ENCODE data around the gene FKBP1A. TPM values are rescaled to one million over a fixed set of nuclear protein-coding genes. Genes with fewer than 3 reads are reported as not detected.

The FKBP1A gene
- 100 to 1,000 TPM; 259 to 282 TPM for total RNA-seq

DNA sequence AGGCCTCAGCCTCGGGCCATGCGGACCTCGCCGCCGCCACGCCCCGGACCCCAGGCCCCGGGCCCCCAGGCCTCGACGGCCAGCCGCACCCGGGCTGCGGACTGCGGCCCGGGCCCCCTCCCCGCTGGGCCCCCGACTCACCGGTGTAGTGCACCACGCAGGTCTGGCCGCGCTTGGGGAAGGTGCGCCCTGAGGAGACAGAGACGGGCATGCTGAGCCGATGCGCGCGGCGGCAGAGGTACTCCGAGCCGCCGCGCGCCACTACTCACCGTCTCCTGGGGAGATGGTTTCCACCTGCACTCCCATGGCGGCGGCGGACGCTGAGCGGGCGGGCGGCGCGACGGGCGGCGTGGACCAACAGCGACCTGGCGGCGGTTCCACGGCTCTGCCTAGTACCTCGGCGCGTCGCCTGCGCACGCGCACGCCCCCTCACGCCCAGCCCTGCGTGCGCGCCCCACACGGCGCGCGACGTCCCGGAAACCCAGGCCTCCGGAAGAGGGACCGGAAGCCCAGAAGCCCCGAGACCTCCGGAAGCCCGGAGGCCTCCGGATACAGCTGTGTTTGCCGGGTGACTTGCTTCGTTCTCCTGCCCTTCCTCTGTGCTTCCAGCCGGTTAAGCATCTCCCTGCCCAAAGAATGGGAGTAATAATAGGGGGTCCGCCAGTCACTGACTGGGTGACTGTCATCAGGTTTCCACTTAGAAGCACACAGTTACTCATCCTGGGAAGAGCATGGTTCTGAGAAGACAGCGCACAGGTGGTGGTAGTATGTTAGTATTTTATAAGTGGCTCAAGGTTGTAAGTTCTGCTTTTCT, at the start of gene FKBP1A:
Gene FKBP1A, minus strand, starts transcription at position 362 of the 814 bp plus-strand sequence. Its CDS starts 56 bp downstream, at position 306.
- CTCF ChIA-PET = interaction anchor here (1.5 to 2.1 kb wide), 2 partner anchors 78 to 80 kb away, joined by 8 to 12 read pairs; no protein-coding TSS in a partner anchor
- Mint-ChIP-seq H3K4me1 (ENCODE audit: low read depth) (peaks cover 47% of the 10 kb centered on the region), H3K36me3 (ENCODE audit: low read depth) (peaks cover 31% of the 10 kb centered on the region), H3K27ac (peak within 1 kb of the TSS; percentile 91), H3K4me3 (peak within 1 kb of the TSS; percentile 82), H3K9me3 (no peaks in the 10 kb centered on the region), H3K27me3 (no peaks in the 10 kb centered on the region)
- DNase-seq = peak; percentile 92
- TF ChIP-seq, protein P1, sequence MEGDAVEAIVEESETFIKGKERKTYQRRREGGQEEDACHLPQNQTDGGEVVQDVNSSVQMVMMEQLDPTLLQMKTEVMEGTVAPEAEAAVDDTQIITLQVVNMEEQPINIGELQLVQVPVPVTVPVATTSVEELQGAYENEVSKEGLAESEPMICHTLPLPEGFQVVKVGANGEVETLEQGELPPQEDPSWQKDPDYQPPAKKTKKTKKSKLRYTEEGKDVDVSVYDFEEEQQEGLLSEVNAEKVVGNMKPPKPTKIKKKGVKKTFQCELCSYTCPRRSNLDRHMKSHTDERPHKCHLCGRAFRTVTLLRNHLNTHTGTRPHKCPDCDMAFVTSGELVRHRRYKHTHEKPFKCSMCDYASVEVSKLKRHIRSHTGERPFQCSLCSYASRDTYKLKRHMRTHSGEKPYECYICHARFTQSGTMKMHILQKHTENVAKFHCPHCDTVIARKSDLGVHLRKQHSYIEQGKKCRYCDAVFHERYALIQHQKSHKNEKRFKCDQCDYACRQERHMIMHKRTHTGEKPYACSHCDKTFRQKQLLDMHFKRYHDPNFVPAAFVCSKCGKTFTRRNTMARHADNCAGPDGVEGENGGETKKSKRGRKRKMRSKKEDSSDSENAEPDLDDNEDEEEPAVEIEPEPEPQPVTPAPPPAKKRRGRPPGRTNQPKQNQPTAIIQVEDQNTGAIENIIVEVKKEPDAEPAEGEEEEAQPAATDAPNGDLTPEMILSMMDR (IDR thresholded peaks at IDR 0.05) = no peak
- intact Hi-C loops (cut with micrococcal nuclease) = loop anchor here (2.0 to 5.0 kb wide), 3 partner anchors 36 to 66 kb away; partner anchors contain the start of gene SDCBP2
- peak; percentile 88 for ATAC-seq
- POLR2A ChIA-PET = interaction anchor here (0.7 to 4.4 kb wide), 5 partner anchors 10 to 60 kb away, joined by 3 to 18 read pairs (median 4); no protein-coding TSS in a partner anchor

DNA sequence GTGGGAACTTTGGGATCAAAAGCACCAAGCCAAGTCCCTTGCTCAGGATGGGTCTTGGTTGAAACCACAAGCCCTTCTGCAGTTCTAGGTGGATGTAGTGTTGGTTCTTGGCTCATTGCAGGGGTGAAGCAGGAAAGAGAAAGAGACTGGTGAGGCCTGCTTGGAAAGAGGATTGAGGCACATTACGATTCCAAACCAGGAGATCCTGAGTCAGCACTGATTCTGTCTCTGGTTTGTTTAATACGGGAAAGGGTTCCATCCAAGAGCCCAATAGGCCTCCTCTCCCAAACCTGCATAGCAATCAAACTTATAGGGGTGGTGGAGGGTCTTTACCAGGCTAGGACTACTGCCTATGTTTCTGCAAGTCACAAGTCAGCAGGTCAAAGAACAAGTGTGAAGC, 49.5 kb upstream of the FKBP1A start:
- ATAC-seq (no peak), DNase-seq (no peak)
- Mint-ChIP-seq H3K4me1 (ENCODE audit: low read depth) (peaks cover 12% of the 10 kb centered on the region), H3K4me3 (no peak overlapping the region), H3K27ac (no peak overlapping the region), H3K36me3 (ENCODE audit: low read depth) (peaks cover 39% of the 10 kb centered on the region), H3K27me3 (no peaks in the 10 kb centered on the region), H3K9me3 (no peaks in the 10 kb centered on the region)
- intact Hi-C loops (cut with micrococcal nuclease) = no loop called here
- ChIA-PET POLR2A (no interaction called here), CTCF (no interaction called here)
- TF ChIP-seq, protein P1 (IDR thresholded peaks at IDR 0.05) = no peak

DNA sequence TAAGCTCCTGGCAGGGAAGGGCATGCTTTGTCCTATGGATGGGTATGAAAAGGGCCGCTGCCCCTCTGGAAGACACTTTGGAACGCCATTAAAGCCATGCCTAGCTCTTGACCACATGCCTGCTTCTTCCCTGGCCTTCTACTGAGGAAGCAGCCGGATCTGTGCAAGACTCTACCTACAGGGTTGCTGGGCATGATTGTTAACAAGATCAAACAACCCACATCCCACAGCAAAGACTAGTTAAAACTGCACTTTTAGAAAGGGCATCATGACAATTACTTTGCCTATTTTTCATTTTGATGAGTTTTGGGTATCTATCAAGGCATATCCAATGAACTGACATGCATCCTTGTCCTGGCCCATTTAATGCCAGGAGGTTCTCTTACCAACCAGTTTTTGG, 48.3 kb upstream of the FKBP1A start:
- H3K4me1 Mint-ChIP-seq (ENCODE audit: low read depth) = peaks cover 15% of the 10 kb centered on the region
- H3K4me3 Mint-ChIP-seq = no peak overlapping the region
- H3K27me3 Mint-ChIP-seq = no peaks in the 10 kb centered on the region
- ChIA-PET CTCF (interaction anchor here (0.7 to 1.3 kb wide), 5 partner anchors 25 to 336 kb away, joined by 3 to 6 read pairs (median 4); partner anchors contain the start of gene NSFL1C), POLR2A (interaction anchor here (0.8 kb wide), 1 partner anchor 15 kb away, joined by 3 read pairs; no protein-coding TSS in a partner anchor)
- H3K9me3 Mint-ChIP-seq = no peaks in the 10 kb centered on the region
- no peak for ATAC-seq
- TF ChIP-seq, protein P1 (IDR thresholded peaks at IDR 0.05) = no peak
- intact Hi-C loops (cut with micrococcal nuclease) = no loop called here
- H3K36me3 Mint-ChIP-seq (ENCODE audit: low read depth) = peaks cover 33% of the 10 kb centered on the region
- no peak for DNase-seq
- no peak overlapping the region for H3K27ac Mint-ChIP-seq

DNA sequence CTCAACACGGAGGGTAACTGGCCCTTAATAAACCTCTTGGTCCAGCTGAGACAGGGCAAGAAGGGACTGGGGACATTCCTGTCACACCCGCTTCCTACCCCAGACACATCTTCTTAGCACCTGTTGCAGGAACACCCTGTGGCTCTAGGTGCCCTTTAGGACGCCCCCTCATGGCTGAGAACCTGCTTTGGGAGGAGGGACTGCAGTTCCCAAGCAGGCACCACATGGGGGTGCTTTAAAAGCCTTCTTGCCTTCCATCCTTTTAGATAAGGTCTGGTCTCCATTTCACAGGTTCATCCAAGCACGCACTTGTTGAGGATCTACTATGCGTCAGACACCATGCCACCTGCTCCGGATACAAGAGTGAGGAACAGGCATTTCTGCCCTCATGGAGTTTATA, 47.2 kb upstream of the FKBP1A start:
- Mint-ChIP-seq H3K36me3 (ENCODE audit: low read depth) (peaks cover 26% of the 10 kb centered on the region), H3K4me3 (no peak overlapping the region), H3K27me3 (no peaks in the 10 kb centered on the region), H3K27ac (no peak overlapping the region), H3K4me1 (ENCODE audit: low read depth) (peaks cover 24% of the 10 kb centered on the region), H3K9me3 (no peaks in the 10 kb centered on the region)
- DNase-seq (peak; percentile 60), ATAC-seq (peak; percentile 35)
- TF ChIP-seq, protein P1 (IDR thresholded peaks at IDR 0.05) = peak; percentile 14
- ChIA-PET POLR2A (interaction anchor here (0.8 kb wide), 1 partner anchor 16 kb away, joined by 3 read pairs; no protein-coding TSS in a partner anchor), CTCF (interaction anchor here (0.9 to 1.5 kb wide), 5 partner anchors 26 to 337 kb away, joined by 3 to 6 read pairs (median 4); partner anchors contain the start of gene NSFL1C)
- intact Hi-C loops (cut with micrococcal nuclease) = no loop called here

Data from activated CD8-positive, alpha-beta T cell treated with anti-CD3 and anti-CD28 coated beads for 36 hours (primary cell).